Endothelial cell of umbilical vein (primary cell): ENCODE results near the gene MUC4. TPM values are rescaled to one million over a fixed set of nuclear protein-coding genes. Genes with fewer than 3 reads are reported as not detected.

Experiments used
- BruUV-seq: library from RNA; stranded (reverse); fragments of 400-500 nt; replicated peaks from 2 replicates; lab custom pipeline; 2021; lab: Mats Ljungman, UMichigan
- CTCF ChIA-PET: fragments of 300-600, 350-600 bp; sonication (Branson Sonifier 250); formaldehyde crosslinking; loops from one replicate; lab custom pipeline; 2021; ENCODE audit warnings: antibody characterized with exemption, inconsistent platforms; lab: Charles Lee
- POLR2A ChIA-PET: fragments of 300-600, 350-600 bp; sonication (Branson Sonifier 250); formaldehyde crosslinking; loops from one replicate; lab custom pipeline; 2021; ENCODE audit warnings: antibody characterized with exemption, inconsistent platforms; lab: Charles Lee
- DNase-seq: peaks from one replicate; pipeline ENCODE4 v3.0.0-alpha.2; 2011; ENCODE audit warnings: low read depth, low spot score
- FAIRE-seq: peaks from 2 replicates; lab custom pipeline; 2011; peaks lifted over from hg19 to GRCh38; lab: Jason Lieb, UNC
- H2AFZ ChIP-seq: 2 replicates; pipeline ENCODE4 v1.6.0; 2012; ENCODE audit warnings: low read depth, low read length, control low read depth, inconsistent platforms
- H3K27ac ChIP-seq: 2 replicates; pipeline ENCODE4 v1.5.1; 2011; ENCODE audit warnings: low read depth, mild to moderate bottlenecking, control low read depth, low read length, moderate library complexity; ENCODE audit not compliant: insufficient read depth
- H3K27me3 ChIP-seq, 2 experiments: 2 replicates each; pipeline versions ENCODE4 v1.6.0 to v1.6.1; 2011; ENCODE audit warnings: low read length in 2 of 2, mixed read lengths in 1 of 2; ENCODE audit not compliant: control insufficient read depth in 2 of 2, insufficient read depth in 2 of 2
- H3K36me3 ChIP-seq, 2 experiments: 2 replicates in 1 of 2; 3 replicates in 1 of 2; pipeline ENCODE4 v1.5.1; 2011; ENCODE audit warnings: low read length in 2 of 2, mild to moderate bottlenecking in 1 of 2, moderate library complexity in 1 of 2; ENCODE audit not compliant: control insufficient read depth in 2 of 2, insufficient read depth in 2 of 2; ENCODE audit errors: extremely low read depth in 1 of 2
- H3K4me1 ChIP-seq: 3 replicates; pipeline ENCODE4 v1.5.1; 2011; ENCODE audit warnings: mild to moderate bottlenecking, low read length; ENCODE audit not compliant: control insufficient read depth, insufficient read depth; ENCODE audit errors: extremely low read depth
- H3K4me2 ChIP-seq: 2 replicates; pipeline ENCODE4 v1.6.1; 2011; ENCODE audit warnings: low read length, control low read depth, mixed read lengths; ENCODE audit not compliant: insufficient read depth
- H3K4me3 ChIP-seq, 3 experiments: fragments of 200-600 bp in 1 of 3; sonication (generic), shearing (Covaris generic) in 1 of 3; replicated peaks in 1 of 3; 2 replicates each; pipeline ENCODE4 v1.5.1; 2011 to 2016; ENCODE audit warnings: control low read depth in 3 of 3, low read length in 3 of 3, mild to moderate bottlenecking in 2 of 3, inconsistent platforms in 1 of 3, low read depth in 1 of 3, moderate library complexity in 1 of 3; ENCODE audit not compliant: insufficient read depth in 1 of 3
- H3K79me2 ChIP-seq: 2 replicates; pipeline ENCODE4 v1.6.0; 2012; ENCODE audit warnings: low read length, inconsistent platforms; ENCODE audit not compliant: control insufficient read depth, insufficient read depth
- H3K9ac ChIP-seq: replicated peaks from 2 replicates; pipeline ENCODE3; 2011; ENCODE audit warnings: low read length, control low read depth; ENCODE audit not compliant: insufficient read depth; ENCODE audit errors: extremely low read depth
- H3K9me1 ChIP-seq: replicated peaks from 3 replicates; pipeline ENCODE4 v1.6.0; 2011; ENCODE audit warnings: mild to moderate bottlenecking, low read length; ENCODE audit not compliant: control insufficient read depth, insufficient read depth; ENCODE audit errors: extremely low read depth
- H3K9me3 ChIP-seq: replicated peaks from 2 replicates; pipeline ENCODE4 v1.5.1; 2012; ENCODE audit warnings: low read length, inconsistent platforms; ENCODE audit not compliant: control insufficient read depth, insufficient read depth
- H4K20me1 ChIP-seq: replicated peaks from 2 replicates; pipeline ENCODE3; 2011; ENCODE audit warnings: mild to moderate bottlenecking, low read length; ENCODE audit not compliant: control insufficient read depth, insufficient read depth; ENCODE audit errors: extremely low read depth
- CTCF ChIP-seq, 2 donors: IDR thresholded peaks; 1 replicate in 1 of 2; 2 replicates in 1 of 2; pipeline ENCODE4 v1.5.1; 2011; ENCODE audit warnings: low read length in 2 of 2, mild to moderate bottlenecking in 2 of 2, moderate library complexity in 2 of 2, control low read depth in 1 of 2, inconsistent platforms in 1 of 2, low read depth in 1 of 2; ENCODE audit not compliant: insufficient read depth in 1 of 2; ENCODE audit errors: extremely low read depth in 1 of 2
- EZH2 ChIP-seq: IDR thresholded peaks from 2 replicates; pipeline ENCODE4 v1.6.1; 2012; ENCODE audit warnings: borderline replicate concordance, low read depth, mild to moderate bottlenecking, moderate library complexity, low read length, inconsistent platforms; ENCODE audit not compliant: severe bottlenecking
- FOS ChIP-seq: IDR thresholded peaks from 2 replicates; pipeline ENCODE4 v1.6.1; 2011; ENCODE audit warnings: mild to moderate bottlenecking, low read length, moderate library complexity, borderline replicate concordance; ENCODE audit not compliant: insufficient read depth
- GATA2 ChIP-seq: IDR thresholded peaks from 2 replicates; pipeline ENCODE4 v1.7.0; 2011; ENCODE audit warnings: low read depth, mild to moderate bottlenecking, moderate library complexity, mixed read lengths, low read length; ENCODE audit not compliant: insufficient read length, insufficient read depth
- JUN ChIP-seq: IDR thresholded peaks from 2 replicates; pipeline ENCODE4 v1.6.1; 2011; ENCODE audit warnings: borderline replicate concordance, low read depth; ENCODE audit not compliant: insufficient read length, insufficient read depth
- MAX ChIP-seq: IDR thresholded peaks from 2 replicates; pipeline ENCODE4 v1.6.1; 2011; ENCODE audit not compliant: insufficient read depth, insufficient read length
- MYC ChIP-seq: IDR thresholded peaks from one replicate; pipeline ENCODE4 v1.6.1; 2011; ENCODE audit warnings: mild to moderate bottlenecking, low read depth, low read length
- POLR2A ChIP-seq: IDR thresholded peaks from 2 replicates; pipeline ENCODE4 v1.6.1; 2012; ENCODE audit warnings: low read depth, mild to moderate bottlenecking, control low read depth, low read length
- POLR2AphosphoS5 ChIP-seq: IDR thresholded peaks from 2 replicates; pipeline ENCODE4 v1.6.1; 2012; ENCODE audit warnings: low read depth, mild to moderate bottlenecking, control low read depth, low read length, moderate library complexity; ENCODE audit not compliant: insufficient read depth
- dilution Hi-C: fragments of 300-500 bp; cut with MboI; formaldehyde crosslinking; loops from one replicate; pipeline ENCODE4 v1.15.0; 2019; ENCODE audit warnings: low sequenced_read_pairs; ENCODE audit not compliant: extremely low pct_ligation_motif_present
- intact Hi-C: fragments of 100-400 bp; cut with micrococcal nuclease; formaldehyde crosslinking; loops from one replicate; pipeline ENCODE4 v1.10.0; 2022
- polyA plus RNA-seq, 4 experiments: library from polyadenylated mRNA; depleted of rRNA in 3 of 4; stranded (reverse) in 3 of 4; unstranded in 1 of 4; fragments of >200 nt; gene quantifications; 2 replicates each; pipeline versions ENCODE4 v1.2.1 to v1.2.3, GENCODE V29; 2011 to 2012; ENCODE audit warnings: missing spikeins in 1 of 4
- total RNA-seq: library from RNA; stranded (reverse); gene quantifications from 2 replicates; pipeline ENCODE4 v1.2.3, GENCODE V29; 2021

The MUC4 gene
- total and polyA plus RNA-seq, 2 donors (not counting 3 experiments of a cell fraction or from before 2014, with no cell fraction given): 0.04 TPM; not detected in 1

- CTCF ChIA-PET: no interaction called here
- dilution Hi-C loops: no loop called here
- no peak overlapping the region for H3K4me2 ChIP-seq
- H3K4me3 ChIP-seq: no peak overlapping the region
- DNase-seq (no peak), FAIRE-seq (no peak)
- no peak overlapping the region for H3K27ac ChIP-seq
- H3K9me3 ChIP-seq: no peaks in the 10 kb centered on the region
- H3K27me3 ChIP-seq: no peaks in the 10 kb centered on the region
- no peaks in the 10 kb centered on the region for H4K20me1 ChIP-seq
- H3K36me3 ChIP-seq: no peaks in the 10 kb centered on the region
- TF ChIP-seq CTCF (IDR thresholded peaks at IDR 0.05; ENCODE audit: extremely low read depth in 1 of 2, insufficient read depth in 1 of 2, low read depth in 1 of 2, low read length in 2 of 2): no peak
- TF ChIP-seq MAX: no peak
- TF ChIP-seq MYC: no peak
- no peak for TF ChIP-seq POLR2A
- no peak for TF ChIP-seq EZH2
- TF ChIP-seq GATA2: no peak
- TF ChIP-seq JUN: no peak
- TF ChIP-seq FOS: no peak
- TF ChIP-seq POLR2AphosphoS5: no peak
- no peak overlapping the region for H3K9ac ChIP-seq
- POLR2A ChIA-PET: no interaction called here
- H3K4me1 ChIP-seq: peaks cover 7% of the 10 kb centered on the region
- intact Hi-C loops: loop anchor here (10.0 kb wide), 1 partner anchor 736 kb away; no protein-coding TSS in a partner anchor
- no peaks in the 10 kb centered on the region for H3K79me2 ChIP-seq
- BruUV-seq: no TSS peak
- no peak overlapping the region for H2AFZ ChIP-seq
- no peaks in the 10 kb centered on the region for H3K9me1 ChIP-seq
Observed at GRCh38 chr3:195810455-195810845, 1.3 kb downstream of the MUC4 start.
